ENCODE data around the gene SUGCT. TPM values are rescaled to one million over a fixed set of nuclear protein-coding genes. Genes with fewer than 3 reads are reported as not detected.

SUGCT gene
- total RNA-seq, 4 donors from 2014 or later, result 1.1 to 3.6 (median 2.6) TPM

DNA sequence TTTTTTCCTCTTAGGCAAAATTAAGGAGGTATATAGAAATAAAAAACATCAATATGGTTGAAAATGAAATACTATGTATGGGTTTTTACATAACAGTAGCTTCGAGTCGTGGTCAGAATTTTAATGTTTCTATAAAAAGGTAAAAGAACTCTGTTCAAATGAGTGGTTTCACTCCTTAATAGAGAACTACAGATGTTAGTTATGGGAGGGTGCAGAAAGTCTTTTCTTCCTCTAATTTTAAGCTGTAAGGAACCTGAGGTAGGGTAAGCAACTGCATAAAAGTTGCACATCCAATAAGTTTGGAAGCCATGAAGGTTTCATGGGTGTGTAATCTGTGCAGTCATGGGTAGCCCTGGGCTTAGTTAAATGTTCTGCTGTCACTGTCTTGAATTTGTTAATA lies 141.3 kb downstream of the SUGCT start:
- ATAC-seq (ENCODE audit: low FRiP score), result no peak
- DNase-seq (ENCODE audit: low spot score), result no peak
- no peak for TF ChIP-seq CTCF (IDR thresholded peaks at IDR 0.05)

DNA sequence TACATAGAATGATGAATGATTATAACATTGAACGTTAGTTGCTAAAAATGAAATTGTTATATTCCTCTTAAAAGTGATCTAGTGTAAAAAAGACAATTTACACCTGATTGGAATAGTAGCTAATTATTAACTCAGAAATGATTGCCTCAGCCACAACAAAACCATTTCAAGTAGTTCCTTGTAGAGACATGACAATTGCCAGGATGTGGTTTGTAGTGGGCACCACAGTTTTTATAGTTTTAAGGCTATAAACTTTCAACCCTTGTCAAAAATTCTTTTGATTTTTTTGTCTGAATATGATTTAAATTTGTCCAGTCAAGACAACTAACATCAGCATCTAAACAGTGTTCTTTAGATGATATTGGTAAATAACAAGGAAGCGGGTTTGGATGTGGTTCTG lies 145.2 kb downstream of the SUGCT start:
- DNase-seq (ENCODE audit: low spot score), result no peak
- TF ChIP-seq CTCF (IDR thresholded peaks at IDR 0.05), result no peak

DNA sequence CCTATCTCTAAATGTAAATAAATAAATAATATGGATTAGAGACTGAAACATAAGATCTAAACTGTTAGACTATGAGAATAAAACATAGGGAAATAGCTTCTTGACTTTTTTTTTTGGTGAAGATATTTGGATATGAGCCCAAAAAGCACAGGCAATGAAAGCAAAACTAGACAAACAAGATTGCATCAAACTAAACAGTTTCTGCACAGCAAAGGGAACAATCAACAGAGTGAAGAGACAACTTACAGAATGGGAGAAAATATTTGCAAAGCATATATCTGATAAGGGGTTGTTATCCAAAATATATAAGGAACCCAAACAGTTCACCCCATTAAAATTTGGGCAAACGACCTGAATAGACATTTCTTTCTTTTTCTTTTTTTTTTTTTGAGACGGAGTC lies 148.1 kb downstream of the SUGCT start:
- DNase-seq (ENCODE audit: low spot score) (no peak), ATAC-seq (ENCODE audit: low FRiP score) (no peak)
- no peak for TF ChIP-seq CTCF (IDR thresholded peaks at IDR 0.05)

More for the DNA sequence above, 145.2 kb downstream of the SUGCT start:
- ATAC-seq (ENCODE audit: low FRiP score), result no peak

- DNase-seq (ENCODE audit: low spot score) (no peak), ATAC-seq (ENCODE audit: low FRiP score) (no peak)
- TF ChIP-seq CTCF (IDR thresholded peaks at IDR 0.05), result no peak
Observed at GRCh38 chr7:40283391-40283790, 148.6 kb downstream of the SUGCT start.

- no peak for TF ChIP-seq CTCF (IDR thresholded peaks at IDR 0.05)
- no peak for ATAC-seq (ENCODE audit: low FRiP score)
- no peak for DNase-seq (ENCODE audit: low spot score)
Observed at GRCh38 chr7:40288827-40289226, 154.0 kb downstream of the SUGCT start.

DNA sequence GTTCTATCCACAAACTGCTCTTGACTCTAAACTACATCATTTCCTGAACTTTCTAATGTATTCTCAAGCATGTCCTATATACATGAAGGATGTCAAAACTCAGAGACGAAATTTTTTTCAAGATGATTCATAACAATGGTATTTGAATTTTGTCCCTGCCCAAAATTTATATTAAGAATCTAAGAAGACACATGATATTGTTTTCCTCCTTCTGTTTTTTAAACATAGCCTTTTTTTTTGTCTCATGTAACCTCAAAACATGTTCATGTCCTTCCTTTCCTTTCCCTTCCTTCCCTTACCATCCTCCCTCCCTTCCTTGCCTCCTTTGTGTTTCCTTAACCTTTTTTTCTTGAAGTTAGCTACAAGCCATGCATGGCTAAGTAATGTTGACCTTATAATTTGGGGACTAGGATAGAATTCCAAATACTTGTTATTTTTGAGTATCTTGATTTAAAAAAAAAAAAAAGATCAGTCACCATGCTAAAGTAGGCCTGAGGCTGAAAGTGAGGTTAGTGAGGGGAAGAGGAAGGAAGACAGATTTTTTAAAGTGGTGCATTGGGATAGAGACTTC lies 163.0 kb downstream of the SUGCT start:
- ATAC-seq (ENCODE audit: low FRiP score), result no peak
- no peak for DNase-seq (ENCODE audit: low spot score)

More for the DNA sequence above, 163.0 kb downstream of the SUGCT start:
- TF ChIP-seq CTCF (IDR thresholded peaks at IDR 0.05), result no peak
